GM21529 (cell line): ENCODE results near the gene SLC43A3.
"Not testable (repeated sequence)": the region's sequence is repeated elsewhere in the genome, so short reads cannot be mapped to it uniquely, and the experiment has no call there.

Experiments used
- ATAC-seq: cut with Tn5 transposase; IDR thresholded peaks from one replicate; pipeline ENCODE4 v1.9.1; 2021; ENCODE audit not compliant: unreplicated experiment

The SLC43A3 gene

DNA sequence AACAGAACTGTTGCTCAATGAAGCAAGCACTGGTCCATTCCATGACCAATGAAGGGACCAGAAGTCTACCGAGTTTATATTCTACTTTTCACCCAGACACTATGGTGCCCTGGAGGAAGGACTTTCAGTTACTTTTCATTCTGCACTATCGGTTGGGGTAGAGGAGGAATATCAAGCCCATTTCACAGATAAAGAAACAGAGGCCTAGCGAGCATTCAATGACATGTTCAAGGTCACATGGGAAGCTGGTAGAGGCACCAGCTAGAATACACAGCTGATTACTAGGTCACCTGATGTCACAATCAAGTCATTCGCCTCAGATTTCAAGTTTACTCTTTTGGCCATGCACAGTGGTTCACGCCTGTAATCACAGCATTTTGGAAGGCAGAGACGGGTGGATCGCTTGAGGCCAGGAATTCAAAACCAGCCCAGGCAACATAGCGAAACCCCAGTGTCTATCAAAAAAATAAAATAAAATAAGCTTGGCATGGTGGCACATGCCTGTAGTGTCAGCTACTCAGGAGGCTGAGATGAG lies 18.9 kb downstream of the SLC43A3 start:
- no peak for ATAC-seq

GRCh38 chr11:57407010-57407920 lies 19.7 kb downstream of the SLC43A3 start:
- ATAC-seq, result no peak

DNA sequence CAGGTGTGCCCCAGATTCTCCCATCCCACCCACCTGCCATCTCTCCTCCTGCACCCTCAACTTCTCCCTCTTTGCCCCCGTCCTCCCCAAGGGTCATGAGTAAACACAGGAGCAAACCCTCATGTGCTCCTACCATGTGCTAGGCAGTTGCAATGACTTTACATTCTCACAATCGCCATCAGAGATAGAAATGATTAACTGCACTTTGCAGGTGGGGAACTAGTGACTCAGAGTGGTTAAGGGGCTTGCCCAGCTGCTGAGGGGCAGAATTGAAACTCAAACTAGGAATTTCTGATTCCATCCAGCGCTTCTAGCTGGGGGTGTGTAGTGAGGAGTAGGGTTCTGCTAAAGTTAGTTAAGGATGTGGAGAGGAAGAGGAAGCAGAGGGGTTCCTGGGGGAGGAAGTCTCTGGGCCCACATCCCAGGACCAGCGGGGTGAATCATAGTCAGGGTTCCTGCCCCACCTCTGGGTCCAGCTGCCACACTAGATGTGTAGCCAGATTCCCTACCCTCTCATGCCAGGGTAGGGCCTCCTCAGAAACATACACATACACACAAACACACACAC lies 20.5 kb downstream of the SLC43A3 start:
- ATAC-seq, result peak; percentile 84

DNA sequence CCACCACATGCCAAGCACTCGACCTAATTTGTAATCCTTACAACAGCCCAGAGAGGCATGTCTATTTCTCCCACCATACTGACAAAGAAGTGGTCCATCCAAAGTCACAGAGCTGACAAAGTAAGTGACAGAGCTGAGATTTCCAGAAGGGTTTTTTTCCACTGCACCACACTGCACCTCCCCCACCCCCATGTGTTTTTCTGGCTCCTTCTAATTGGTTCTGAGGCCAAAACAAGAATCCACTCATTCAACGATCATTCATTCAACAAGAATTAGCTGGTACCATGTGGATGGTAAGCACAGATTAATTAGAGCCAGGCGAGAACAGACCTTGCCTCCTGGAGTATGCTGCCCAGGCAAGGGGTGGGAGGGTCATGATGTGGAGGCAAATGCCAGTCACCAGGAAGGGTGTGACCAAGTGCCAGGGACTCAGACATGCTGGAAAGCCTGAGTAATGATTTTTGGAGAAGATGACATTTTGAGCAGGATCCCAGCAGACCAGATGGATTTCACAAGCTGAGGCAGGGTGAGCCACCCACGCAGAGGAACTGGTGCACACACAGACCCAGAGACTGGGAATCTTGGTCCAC lies 21.6 kb downstream of the SLC43A3 start:
- no peak for ATAC-seq

GRCh38 chr11:57403802-57404147 lies 23.1 kb downstream of the SLC43A3 start:
- no peak for ATAC-seq

GRCh38 chr11:57403003-57403801 lies 23.7 kb downstream of the SLC43A3 start:
- ATAC-seq, result not testable (repeated sequence)

DNA sequence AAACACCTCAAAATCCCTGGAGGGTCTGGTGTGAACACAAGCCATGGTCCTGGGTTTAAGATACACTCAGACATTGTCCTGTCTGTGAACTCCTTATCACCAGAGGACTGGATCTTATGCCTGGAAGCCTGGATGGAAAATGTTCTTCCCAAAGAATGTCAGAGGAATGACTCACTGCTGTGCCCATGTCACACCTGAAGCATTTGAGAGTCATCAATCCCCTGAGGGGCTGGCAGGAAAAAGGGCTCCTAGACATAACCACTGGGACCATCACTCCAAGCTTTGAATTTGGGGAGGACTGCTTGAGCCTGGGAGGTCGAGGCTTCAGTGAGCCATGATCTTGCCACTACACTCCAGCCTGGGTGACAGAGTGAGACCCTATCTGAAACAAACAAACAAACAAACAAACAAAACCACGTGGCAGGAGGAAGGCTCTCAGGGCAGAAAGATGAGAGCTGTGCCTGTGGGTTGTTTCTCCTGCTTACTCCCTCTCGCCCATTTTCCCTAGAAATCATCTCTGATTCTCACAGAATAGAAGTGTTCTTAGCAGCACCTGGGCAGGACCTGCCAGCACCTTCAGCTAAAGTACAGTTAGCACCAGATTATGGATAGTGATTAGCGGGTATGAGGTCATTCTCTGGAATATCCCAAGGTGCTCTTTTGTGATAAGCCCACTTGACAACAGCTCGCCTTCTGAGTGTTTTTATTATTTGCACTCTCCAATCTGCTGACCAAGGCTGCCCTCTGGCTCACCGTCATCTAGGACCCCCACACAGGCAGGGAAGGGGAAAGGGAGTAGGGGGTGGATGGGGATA lies 24.5 kb downstream of the SLC43A3 start:
- no peak for ATAC-seq

- no peak for ATAC-seq
These were observed 26.8 kb downstream of the SLC43A3 start for GRCh38 chr11:57399972-57400578.

DNA sequence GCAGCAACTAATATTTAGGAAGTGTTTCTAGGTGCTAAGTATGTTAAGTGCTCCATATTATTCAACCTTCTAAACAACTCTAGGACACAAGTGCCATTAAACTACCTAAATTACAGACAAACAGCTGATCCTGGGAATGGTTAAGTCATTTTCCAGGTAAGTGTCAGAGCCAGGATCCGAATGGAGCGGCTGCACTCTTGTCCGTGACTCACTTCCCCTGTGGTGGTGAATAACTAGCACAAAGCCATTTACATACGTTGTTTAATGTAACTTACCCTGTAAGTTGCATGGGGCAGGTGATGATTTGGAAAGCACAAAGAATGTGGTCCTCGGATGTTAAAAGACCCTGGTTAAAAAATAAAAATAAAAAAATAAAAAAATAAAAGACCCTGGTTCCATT lies 27.7 kb downstream of the SLC43A3 start:
- no peak for ATAC-seq

GRCh38 chr11:57397394-57397990 lies 29.4 kb downstream of the SLC43A3 start:
- ATAC-seq, result no peak

- no peak for ATAC-seq
These were observed 30.2 kb downstream of the SLC43A3 start for GRCh38 chr11:57396744-57397143.

DNA sequence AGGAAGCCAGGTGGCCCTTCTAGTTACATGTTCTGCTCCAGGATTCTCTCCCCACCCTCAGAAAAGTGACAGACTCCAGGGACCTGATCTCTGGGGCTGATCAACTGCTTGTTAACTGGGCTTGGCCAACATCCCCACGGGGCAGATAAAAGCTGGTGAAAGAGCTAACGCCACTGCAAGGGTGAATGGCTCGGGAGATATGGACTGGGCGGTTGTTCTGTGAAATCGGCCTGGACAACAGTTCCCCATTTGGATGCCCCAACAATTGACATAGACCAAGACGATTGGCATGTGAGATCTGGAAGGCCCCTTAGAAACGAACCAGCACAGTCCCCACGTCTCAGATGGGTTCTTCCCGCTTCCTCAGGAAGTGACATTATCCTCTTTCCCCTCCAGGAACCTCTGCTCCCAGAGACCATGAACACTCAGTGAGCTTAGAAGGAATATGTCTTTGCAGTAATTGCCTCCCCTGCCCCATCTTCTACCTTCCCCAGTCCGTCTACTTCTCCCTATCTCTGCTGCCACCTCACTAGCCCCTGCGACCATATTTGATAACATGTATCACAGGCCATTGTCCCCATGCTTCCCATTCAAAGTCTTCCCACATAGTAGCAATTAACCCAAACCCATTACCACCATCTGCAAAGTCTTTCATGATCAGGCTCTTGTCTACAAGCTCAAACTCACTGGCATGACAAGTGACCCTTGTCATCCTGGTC lies 30.9 kb downstream of the SLC43A3 start:
- ATAC-seq, result no peak

DNA sequence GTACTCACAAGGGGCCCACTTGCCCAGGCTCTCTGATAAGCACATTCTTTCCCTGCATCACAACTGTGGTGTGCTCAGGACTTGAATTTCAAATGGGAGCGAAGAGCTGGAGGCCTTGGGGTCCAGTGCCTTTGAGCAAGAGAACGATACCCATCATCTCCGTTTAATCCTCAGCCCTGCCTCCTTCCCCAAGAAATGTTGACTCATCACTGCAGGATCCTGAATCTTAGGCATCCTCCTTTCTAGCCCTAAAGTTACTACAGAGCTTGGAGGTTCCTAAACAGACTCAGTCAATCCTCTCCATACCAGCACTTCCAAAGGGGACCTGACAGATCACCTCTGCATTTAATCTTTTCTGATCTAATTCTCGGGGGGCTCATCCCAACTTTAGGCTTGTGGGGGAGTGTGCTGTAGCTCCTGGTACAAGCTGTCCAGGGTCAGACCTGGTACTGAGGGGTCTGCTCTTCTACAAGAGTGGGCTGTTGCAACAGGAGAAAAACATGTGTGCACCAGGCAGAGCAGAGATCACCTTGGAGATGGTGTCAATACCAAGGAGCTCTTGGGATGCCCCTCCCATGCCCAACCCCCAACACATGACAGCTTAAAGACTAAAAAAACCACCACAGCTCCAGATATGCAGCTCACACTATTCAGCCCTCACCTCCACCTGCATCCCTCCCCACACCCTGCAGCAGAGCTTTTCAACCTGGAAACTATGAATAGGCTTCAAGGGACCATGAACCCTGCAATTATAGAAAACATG lies 32.5 kb downstream of the SLC43A3 start:
- ATAC-seq, result no peak

DNA sequence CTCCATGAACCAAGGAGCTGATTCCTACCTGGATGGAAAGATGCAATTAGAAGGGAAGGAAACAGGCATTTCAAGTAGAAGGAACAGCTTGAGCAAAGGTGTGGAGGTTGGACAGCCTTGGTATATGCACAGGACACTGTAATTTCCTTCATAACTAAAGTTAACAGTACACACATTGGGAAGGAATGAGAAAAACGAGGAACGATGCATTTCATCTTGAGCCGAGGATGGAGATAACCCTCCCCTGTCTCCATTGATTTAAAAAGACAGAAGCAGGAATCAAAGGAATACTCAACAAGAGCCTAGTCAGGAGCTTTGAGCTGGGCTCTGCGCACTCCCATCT lies 34.2 kb downstream of the SLC43A3 start:
- ATAC-seq, result no peak

DNA sequence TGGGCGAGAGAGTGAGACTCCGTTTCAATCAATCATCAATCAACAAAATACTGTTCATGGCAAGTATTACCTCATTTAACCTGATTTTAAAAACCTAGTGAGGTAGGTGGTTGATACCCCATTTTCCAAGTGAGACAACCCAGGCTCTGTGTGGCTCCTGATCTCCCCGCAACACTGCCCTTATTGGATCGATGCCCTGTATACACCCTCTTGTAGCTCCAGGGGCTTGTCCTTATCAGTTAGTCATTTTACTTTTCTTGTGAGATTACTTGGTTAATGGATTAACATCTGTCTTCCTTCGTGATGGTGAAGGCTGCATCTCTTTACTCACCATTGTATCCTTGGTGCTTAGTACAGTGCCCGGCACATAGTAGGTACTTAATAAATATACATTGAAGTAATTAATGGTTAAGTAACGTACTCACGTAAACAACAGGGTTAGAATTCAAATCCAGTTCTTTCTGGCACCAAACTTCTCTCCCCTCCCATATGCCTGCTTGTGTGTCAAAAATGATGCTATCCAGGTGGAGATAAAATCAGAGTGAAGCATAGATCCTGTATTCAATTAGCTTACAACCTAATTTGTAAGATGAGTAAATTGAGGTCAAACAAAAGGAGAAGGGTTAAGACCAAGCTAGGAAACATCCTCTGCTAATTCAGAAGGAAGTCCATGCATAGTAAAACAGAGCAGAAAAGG lies 34.7 kb downstream of the SLC43A3 start:
- no peak for ATAC-seq

- ATAC-seq, result no peak
These were observed 35.4 kb downstream of the SLC43A3 start for GRCh38 chr11:57391539-57391938.

DNA sequence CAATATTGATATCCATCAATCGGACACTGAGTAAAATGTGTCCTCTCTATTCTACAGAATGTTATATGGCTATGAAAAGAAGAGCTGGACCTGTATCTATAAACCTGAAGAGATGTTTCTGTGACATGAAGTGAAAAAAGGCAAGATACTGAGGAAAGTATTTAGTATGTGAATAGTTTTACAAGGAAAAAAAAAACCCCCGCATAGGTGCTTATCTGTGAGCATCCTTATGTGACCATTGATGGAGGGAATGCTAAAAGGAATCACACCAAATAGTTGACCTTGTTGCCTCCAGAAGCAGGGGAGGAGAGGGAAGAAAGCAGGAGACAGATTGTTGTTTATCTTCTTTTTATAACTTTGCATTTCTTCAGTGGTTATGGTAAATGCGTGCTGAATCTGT lies 35.8 kb downstream of the SLC43A3 start:
- ATAC-seq, result no peak

DNA sequence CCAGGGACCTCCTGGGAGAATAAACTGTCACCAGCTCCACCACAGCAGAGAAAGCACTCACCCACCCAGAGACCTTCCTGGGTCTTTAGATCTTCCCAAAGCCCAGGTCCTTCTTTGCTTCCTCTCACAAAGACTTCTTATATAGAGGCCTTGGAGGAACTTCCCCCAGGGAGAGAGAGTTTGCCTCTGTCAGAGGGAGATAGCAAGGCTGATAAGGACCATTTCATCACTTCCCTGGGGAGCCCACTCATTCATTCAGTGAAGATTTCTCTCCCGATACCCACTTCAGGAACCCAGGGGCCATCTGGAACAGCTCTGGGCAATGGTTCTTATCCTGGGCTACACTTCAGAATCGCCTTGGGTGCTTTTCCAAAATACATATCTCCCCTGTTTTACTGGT lies 36.4 kb downstream of the SLC43A3 start, which contains the start of gene PRG2:
TSS of gene PRG2 (minus strand) at position 116 of the 400 bp plus-strand sequence. CDS start 706 bp downstream, outside the sequence.
- ATAC-seq, result no peak
